ENCODE measurements around the gene SIGLEC8. TPM values are rescaled to one million over a fixed set of nuclear protein-coding genes. Genes with fewer than 3 reads are reported as not detected.
"Not testable (repeated sequence)": the region's sequence is repeated elsewhere in the genome, so short reads cannot be mapped to it uniquely, and the experiment has no call there.

SIGLEC8 gene
- total RNA-seq, 2 donors from 2014 or later = 0.19 to 0.42 TPM

DNA sequence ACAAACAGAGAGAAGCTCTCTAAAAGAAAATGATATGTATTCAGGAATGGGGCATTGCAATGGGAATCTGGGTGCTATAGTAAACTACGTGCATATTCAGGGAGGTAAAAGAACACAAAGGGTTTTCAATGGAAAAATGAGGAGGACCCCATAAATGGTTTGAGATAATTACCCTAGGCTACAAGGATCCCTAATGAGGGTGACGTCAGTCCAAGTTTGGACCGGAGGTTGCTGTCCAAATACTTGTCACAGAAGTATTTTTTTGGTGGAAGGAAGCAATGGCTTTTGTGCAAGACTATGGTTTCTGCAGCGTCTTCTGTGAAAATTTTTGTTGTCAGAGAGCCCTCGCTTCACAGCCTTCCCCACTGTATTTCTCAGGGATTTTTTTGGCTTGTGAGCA lies 19.1 kb upstream of the SIGLEC8 start:
- intact Hi-C loops (cut with DNase I) = loop anchor here in 1 of 2 donors (10.0 kb wide), 1 partner anchor 297 kb away; no protein-coding TSS in a partner anchor
- DNase-seq (ENCODE audit: low spot score) = no peak

DNA sequence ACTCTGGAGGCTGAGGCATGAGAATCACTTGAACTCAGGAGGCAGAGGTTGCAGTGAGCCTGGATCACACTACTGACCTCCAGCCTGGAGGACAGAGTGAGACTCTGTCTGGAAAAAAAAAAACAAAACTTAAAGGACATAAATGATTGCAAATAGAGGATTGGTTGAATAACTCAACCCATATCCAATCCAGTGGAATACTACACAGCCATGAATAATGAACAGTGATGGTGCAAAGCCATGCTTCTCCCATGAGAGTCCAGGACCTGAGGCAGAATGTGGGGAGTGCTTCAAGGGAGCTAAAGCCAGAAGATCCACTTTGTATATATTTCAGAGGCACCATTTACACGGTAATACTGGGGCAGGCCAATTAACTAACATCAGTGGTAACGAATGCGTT lies 17.9 kb upstream of the SIGLEC8 start:
- intact Hi-C loops (cut with DNase I) = loop anchor here in 1 of 2 donors (10.0 kb wide), 1 partner anchor 299 kb away; no protein-coding TSS in a partner anchor
- DNase-seq (ENCODE audit: low spot score) = no peak

DNA sequence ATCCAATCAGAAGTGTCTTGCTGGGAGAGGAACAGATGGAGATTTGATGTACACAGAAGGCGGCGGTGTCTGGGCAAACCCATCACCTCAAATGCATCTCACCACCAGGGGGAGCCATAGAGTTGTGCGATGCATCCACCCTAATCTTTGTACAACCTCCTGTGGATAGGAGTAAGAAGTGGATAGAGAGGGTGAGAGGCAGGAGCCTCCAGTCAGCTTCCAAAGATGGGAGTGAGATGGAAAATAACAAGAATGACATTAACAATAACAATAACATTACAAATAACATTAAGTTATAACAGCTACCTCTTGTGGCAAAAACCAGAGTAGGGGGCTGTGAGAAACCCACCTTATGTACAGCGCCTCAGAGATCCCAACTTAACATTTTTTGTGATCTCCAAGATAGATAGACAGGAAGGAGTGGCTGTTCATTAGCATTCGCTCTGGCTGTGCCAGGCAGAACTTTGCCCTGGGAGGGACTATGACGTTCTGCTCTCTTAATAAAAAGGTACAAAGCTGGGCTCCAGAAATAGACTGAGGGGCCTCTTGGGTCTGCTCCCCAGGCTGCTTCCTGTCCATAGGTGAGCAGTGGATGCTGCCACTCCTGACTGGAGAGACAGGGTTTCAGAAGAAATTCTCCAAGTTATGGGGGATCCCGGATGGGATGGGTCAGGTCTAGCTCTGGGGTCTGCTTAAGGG lies 14.9 kb upstream of the SIGLEC8 start:
- DNase-seq (ENCODE audit: low spot score) = peak; percentile 89

DNA sequence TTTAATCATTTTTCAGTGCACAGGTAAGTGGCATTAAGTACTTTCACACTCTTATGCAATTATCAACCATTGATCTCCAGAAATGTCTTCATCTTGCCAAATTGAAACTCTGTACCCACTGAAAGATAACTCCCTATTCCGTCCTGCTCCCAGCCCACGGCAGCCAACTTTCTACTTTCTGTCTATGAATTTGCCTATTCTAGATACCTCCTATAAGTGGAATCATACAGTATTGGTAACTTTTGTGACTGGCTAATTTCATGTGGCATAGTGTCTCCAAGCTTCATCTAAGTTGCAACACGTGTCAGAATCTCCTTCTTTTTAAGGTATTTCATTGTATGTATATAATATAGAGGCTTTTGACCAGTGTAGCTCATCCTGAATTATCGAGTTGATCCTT lies 14.4 kb upstream of the SIGLEC8 start:
- intact Hi-C loops (cut with DNase I) = loop anchor here in 1 of 2 donors (5.0 to 10.0 kb wide), 2 partner anchors 185 to 302 kb away; no protein-coding TSS in a partner anchor
- no peak for DNase-seq (ENCODE audit: low spot score)

More for the DNA sequence above, 14.9 kb upstream of the SIGLEC8 start:
- intact Hi-C loops (cut with DNase I) = loop anchor here in 1 of 2 donors (5.0 to 10.0 kb wide), 2 partner anchors 184 to 302 kb away; no protein-coding TSS in a partner anchor

DNA sequence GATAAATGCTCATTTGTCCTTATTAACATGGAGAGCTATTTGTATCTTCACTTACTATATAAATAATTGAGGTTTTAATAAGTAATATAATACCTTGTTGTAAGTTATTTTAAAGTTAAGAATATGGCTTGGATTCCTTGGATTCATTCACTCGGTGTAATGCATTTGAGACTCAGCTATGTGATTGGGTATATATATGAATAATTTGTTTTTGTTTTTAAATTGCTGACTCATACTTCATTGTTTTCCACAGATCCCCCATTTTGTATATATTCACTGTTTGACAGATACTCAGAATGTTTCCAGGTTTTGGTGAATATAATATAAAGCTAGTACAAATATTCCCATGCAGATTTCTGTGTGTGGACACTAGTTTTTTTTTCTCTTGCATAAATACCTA lies 13.3 kb upstream of the SIGLEC8 start:
- intact Hi-C loops (cut with DNase I) = loop anchor here in 1 of 2 donors (5.0 to 10.0 kb wide), 2 partner anchors 186 to 303 kb away; no protein-coding TSS in a partner anchor
- DNase-seq (ENCODE audit: low spot score) = no peak

DNA sequence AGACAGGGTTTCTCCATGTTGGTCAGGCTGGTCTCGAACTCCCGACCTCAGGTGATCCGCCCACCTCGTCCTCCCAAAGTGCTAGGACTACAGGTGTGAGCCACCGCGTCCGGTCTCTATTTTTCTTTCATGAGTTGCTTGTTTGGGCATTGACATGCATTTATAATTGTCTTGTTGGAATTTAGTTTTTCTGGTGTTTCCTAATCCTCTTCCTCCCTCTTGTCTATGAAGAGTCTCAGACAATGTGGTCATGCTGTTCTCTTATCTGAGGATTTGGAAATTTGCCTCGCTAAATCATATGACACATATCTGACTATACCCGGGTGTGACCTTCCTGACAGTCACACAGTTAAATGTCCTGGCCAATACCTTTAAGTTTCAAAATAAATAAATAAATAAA lies 12.7 kb upstream of the SIGLEC8 start:
- intact Hi-C loops (cut with DNase I) = loop anchor here in 1 of 2 donors (5.0 to 10.0 kb wide), 2 partner anchors 186 to 304 kb away; no protein-coding TSS in a partner anchor
- no peak for DNase-seq (ENCODE audit: low spot score)

DNA sequence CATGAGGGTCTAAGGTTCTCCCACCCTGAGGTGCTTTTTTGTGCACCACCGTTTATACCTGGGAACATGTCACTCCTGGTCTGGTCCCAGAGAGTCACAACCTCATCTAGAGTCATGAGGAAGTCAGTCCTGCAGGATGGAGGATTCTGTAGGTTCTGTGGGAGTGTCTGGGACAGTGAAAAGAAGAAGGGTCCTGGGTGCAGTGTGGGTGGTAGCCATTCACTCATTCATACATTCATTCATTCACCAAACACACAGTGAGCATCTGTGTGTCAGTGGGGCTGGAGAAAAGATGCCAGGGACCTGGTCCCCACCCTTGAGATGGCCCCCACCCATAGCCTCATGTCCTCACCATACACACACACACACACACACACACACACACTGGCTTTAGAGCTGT lies 11.4 kb upstream of the SIGLEC8 start:
- intact Hi-C loops (cut with DNase I) = loop anchor here (5.0 to 10.0 kb wide), 3 partner anchors 185 to 305 kb away; no protein-coding TSS in a partner anchor
- DNase-seq (ENCODE audit: low spot score) = no peak

DNA sequence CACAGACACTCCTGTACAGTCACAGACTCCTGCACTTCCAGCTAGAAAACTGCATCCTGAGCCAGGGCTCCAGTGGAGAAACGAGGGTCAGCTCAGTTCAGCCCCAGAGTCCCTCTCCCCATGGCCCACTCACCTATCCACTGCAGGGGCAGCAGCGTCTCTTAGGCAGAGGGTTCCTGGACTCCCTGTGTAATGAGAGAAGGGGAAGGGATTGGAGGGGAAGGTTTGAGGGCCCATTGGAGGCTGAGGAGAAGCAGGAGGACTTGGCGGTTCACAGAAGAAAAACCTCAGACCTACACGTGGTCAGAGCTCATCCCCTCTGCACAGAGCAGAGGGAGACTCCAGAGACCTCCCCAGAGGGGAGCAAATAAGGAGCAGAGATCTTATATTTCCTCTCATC lies 10.9 kb upstream of the SIGLEC8 start:
- intact Hi-C loops (cut with DNase I) = loop anchor here in 1 of 2 donors (10.0 kb wide), 1 partner anchor 186 kb away; no protein-coding TSS in a partner anchor
- peak; percentile 58 for DNase-seq (ENCODE audit: low spot score)

DNA sequence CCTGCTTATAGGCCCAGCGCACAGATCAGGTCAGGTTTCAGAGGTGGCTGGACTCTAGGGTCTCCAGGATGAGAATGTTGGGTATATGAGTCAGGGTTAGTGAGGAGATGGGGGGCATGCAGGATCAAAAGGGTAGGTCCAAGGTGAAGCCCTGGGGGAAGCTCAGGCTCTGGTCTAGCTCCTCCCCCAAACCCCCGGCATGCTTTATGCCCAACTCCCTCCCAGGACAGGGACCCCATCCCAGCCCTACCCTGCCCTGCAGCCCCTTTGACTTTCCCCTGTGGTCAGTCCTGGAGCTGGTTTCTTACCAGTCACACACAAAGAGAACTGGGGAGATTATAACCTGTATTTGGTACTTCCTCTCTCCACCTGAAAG lies 10.3 kb upstream of the SIGLEC8 start:
- no peak for DNase-seq (ENCODE audit: low spot score)
- intact Hi-C loops (cut with DNase I) = loop anchor here in 1 of 2 donors (10.0 kb wide), 1 partner anchor 186 kb away; no protein-coding TSS in a partner anchor

DNA sequence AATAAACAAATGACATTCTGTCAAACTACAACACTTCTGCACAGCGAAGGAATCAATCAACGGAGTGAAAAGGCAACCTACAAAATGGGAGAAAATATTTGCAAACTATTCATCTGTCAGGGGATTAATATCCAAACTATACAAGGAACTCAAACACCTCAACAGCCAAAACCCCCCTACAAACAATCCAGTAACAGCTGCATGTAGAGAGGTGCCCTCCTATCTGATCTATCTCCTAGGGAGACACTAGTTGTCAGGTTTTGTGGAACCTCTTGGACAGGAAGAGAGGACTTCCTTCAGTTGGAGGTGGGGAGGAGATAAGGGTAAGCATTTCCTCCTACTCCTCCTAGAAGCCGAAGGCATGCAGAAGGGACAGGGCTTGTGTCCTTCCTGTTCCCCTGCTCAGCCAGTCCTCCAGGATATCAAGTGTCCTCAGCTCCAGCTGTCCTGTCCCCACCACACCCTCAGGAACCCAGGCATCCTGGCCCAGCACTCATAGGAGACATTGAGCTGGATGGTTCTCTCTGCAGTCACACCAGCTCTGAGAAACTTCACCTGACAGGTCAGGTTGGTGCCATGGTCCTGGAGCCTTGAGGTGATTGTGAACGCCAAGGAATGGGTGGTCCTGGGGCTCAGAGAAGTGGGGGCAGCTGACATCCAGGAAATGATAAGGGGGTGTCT lies 9.8 kb upstream of the SIGLEC8 start:
- intact Hi-C loops (cut with DNase I) = loop anchor here in 1 of 2 donors (10.0 kb wide), 1 partner anchor 187 kb away; no protein-coding TSS in a partner anchor
- no peak for DNase-seq (ENCODE audit: low spot score)

DNA sequence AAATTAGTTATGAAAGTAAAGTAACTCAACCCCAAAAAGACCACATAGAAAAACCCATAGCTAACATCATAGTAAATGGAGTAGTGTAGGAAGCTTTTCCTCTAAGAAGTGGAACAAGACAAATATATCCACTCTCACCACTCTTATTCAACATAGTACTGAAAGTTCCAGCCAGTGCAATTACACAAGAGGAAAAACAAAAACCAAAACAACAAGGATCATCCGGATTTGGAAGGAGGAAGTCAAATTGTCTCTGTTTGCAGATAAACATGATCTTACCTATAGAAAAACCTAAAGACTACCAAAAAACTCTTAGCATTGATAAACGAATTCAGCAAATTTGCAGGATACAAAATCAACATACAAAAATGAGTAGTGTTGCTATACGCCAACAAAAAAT lies 8.5 kb upstream of the SIGLEC8 start:
- intact Hi-C loops (cut with DNase I) = loop anchor here in 1 of 2 donors (10.0 kb wide), 1 partner anchor 188 kb away; no protein-coding TSS in a partner anchor
- no peak for DNase-seq (ENCODE audit: low spot score)

DNA sequence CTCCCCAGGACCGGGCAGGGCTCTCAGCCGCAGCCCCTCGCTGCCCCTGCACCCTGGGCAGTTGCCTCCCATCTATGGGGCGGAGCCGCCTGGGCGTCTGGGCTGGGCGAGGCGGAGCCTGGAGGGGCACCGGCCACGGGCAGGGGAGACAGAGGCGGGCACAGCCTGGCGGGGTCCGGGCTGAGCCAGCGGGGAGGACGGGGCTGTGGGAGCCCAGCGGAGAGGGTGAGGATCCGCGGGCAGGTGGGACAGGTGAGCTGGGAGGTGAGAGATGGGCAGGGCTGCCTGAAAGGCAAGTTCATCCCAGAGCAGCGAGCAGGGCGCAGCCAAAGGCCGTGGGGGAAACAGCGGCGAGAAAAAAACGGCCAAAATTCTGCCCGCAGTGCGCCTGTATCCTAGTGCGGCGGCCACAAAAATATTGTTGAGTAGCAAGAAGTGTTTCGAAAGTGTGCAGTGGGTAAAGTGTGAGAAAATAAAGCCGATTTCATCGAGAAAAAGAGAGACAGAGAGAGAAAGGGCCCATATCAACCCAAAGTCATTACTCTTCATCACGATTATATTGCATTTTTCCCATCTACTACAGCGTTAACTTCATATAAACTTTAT lies 5.8 kb upstream of the SIGLEC8 start:
- intact Hi-C loops (cut with DNase I) = loop anchor here in 1 of 2 donors (10.0 kb wide), 1 partner anchor 191 kb away; no protein-coding TSS in a partner anchor
- not testable (repeated sequence) for DNase-seq (ENCODE audit: low spot score)

DNA sequence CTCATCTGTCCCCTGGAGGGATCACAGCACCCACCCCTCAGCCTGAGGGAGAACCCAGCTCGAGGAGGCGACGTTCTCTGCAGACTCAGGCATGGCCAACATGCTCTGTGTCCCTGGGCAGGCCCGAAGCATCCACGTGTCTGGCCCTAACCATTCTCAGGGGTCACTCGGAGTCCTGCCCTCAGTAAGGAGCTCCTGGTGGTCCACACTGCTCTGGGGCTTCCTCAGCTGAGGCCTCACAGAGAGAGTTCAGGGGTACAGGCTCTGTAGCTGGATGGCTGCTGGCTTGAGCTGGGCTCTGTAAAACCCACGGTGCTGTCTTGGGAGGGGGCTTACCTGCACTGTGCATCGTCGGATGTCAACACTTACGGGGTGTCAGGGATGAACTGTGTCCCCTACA lies 4.4 kb upstream of the SIGLEC8 start:
- DNase-seq (ENCODE audit: low spot score) = peak; percentile 50
- intact Hi-C loops (cut with DNase I) = loop anchor here in 1 of 2 donors (10.0 kb wide), 1 partner anchor 192 kb away; no protein-coding TSS in a partner anchor

DNA sequence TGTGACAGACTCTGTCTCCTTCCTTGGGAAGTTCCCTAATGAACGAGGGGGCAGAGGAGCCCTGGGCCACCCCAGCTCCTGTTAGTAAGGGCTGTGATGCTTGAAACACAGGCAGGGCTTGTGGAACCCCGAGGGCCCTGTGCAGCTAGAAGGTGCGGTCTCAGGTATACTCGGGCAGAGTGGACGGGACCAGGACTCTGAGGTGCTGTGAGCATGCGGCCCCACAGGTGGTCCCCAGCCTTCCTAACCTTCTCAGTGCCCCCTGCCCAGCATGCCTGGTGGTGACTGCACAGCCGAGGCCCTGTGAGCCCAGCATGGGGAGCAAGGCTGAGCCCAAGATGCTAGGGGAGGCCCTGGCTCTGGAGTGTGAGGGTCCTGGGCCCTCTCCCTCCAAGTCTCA lies 4.0 kb upstream of the SIGLEC8 start:
- intact Hi-C loops (cut with DNase I) = loop anchor here in 1 of 2 donors (10.0 kb wide), 1 partner anchor 193 kb away; no protein-coding TSS in a partner anchor

DNA sequence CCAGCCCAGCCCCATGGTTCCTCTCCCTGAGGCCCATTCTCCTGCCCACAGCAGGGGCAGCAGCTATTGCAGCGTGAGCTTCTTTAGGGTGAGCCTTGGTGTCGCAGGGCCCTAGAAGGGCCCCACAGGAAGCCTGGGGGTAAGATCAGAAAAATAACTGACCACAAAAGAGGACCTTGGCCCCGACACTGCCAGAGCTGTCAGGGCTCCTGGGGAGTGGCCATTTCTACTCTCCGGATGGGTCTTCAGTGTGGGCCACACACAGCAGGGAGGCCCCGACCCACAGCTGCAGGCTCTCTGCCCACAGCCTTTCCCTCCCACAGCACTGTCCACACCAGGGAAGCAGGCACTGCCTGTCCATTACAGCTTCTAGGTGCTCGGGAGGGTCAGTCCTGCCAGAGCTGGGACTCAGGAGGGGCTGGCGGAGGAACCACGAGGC lies 3.5 kb upstream of the SIGLEC8 start:
- DNase-seq (ENCODE audit: low spot score) = peak; percentile 79
- intact Hi-C loops (cut with DNase I) = loop anchor here in 1 of 2 donors (10.0 kb wide), 1 partner anchor 193 kb away; no protein-coding TSS in a partner anchor

More for the DNA sequence above, 4.0 kb upstream of the SIGLEC8 start:
- DNase-seq (ENCODE audit: low spot score) = peak; percentile 74

DNA sequence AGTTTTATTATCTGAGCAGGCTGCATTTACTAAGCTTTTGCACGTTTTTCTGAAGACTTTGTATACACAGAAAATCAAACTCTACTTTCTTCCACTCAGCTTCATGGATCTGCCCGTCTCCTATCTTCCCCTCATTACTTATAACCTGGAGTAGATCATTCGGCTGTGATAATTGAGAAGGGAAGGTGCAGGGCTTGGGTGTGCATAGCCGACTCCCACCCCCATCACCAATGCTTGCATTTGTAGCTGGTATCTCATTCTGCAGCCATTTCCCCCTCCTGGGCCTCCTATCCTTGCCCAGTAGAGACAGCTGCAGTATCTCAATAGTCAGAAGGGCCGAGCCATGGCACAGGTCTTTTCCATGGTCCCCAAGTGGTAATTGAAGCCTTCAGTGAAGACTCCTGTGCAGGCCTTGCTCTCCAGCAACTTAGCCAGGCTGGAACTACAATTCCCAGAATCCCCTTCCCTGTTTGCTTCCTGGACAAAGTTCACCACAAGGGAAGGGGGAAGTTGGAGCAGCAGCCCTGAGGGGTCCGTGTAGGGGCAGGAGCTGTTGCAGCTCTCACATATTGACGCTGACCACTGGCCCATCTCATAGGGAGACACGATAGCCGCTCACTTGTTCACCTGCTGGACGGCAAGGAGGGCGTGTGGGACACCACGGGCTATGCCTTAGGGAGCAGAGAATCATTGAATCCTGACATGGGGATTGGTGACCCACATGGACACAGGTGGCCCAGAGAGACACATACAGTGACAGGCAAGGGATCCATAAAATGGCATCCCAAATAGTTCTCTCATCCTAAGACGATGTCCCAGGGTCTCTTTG lies 2.1 kb upstream of the SIGLEC8 start:
- intact Hi-C loops (cut with DNase I) = loop anchor here in 1 of 2 donors (10.0 kb wide), 1 partner anchor 194 kb away; no protein-coding TSS in a partner anchor
- peak; percentile 72 for DNase-seq (ENCODE audit: low spot score)

DNA sequence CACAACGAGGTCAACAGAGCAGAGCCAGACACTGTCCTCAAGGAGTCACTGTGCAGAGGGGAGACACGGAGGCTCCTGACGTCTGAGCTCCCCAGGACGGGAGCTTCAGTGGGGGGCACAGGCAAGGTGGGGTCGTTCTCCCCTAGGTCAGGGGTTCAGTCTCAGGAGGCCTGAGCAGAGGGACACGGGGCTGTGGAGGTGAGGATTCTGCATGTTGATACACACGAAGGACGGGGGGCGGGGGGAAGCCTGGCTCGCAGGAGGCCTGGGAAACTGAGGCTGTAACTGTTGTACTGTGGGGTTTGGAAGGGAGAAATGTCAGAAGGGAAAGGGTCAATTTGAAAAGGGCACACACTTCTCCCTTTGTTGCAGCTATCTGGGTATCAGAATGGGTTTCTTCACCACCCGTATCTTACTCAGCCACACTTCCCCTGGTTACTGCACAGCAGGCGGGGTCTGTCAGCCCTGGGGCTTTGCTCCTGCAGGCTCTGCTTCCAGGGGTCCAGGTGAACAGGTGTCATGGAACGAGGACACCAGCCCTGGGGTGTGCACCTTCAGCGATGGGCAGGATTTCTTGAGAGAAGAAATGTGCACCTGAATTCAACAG lies 748 bp upstream of the SIGLEC8 start:
- intact Hi-C loops (cut with DNase I) = loop anchor here in 1 of 2 donors (5.0 kb wide), 1 partner anchor 1873 kb away; the partner anchor contains the start of gene ZNF845

More for the DNA sequence above, 748 bp upstream of the SIGLEC8 start:
- peak; percentile 66 for DNase-seq (ENCODE audit: low spot score)
